ENCODE results near the gene P3H1.
A peak's percentile ranks its signal among the peaks of the same experiment; 100 is the strongest.
"Not testable (repeated sequence)": the region's sequence is repeated elsewhere in the genome, so short reads cannot be mapped to it uniquely, and the experiment has no call there.

Gene P3H1

GRCh38 chr1:42759114-42759513 lies 7.7 kb downstream of the P3H1 start:
- H3K27ac ChIP-seq, result no peak overlapping the region
- no peak for TF ChIP-seq CTCF (conservative IDR thresholded peaks at IDR 0.05)

- H3K27ac ChIP-seq, result no peak overlapping the region
- TF ChIP-seq CTCF (conservative IDR thresholded peaks at IDR 0.05), result no peak
These were observed 8.2 kb downstream of the P3H1 start for GRCh38 chr1:42758641-42759040.

DNA sequence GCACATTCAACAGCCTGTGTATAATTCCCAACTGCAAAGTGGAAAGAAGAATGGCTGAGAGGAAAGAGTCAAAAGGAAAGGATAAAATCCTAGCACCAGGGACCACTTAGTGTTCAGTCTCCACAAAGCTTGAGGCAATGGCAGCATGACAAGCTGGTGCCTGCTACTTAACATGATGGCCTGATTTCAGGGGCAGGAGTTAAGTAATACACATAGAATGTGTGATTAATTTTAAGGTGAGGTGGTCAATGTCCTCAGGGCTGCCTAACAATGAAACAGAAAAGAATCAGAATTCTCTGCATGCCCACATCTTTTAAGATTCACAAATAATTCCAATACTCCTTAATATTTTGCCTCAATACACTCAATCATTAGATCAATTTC lies 8.9 kb downstream of the P3H1 start:
- H3K27ac ChIP-seq, result no peak overlapping the region
- TF ChIP-seq CTCF (conservative IDR thresholded peaks at IDR 0.05), result no peak

- peak; percentile 83 for TF ChIP-seq CTCF (conservative IDR thresholded peaks at IDR 0.05)
- H3K27ac ChIP-seq, result no peak overlapping the region
These were observed 9.6 kb downstream of the P3H1 start for GRCh38 chr1:42756956-42757891.

- TF ChIP-seq CTCF (conservative IDR thresholded peaks at IDR 0.05), result no peak
- H3K27ac ChIP-seq, result no peak overlapping the region
These were observed 13.8 kb downstream of the P3H1 start for GRCh38 chr1:42753070-42753469.

- H3K27ac ChIP-seq, result no peak overlapping the region
- TF ChIP-seq CTCF (conservative IDR thresholded peaks at IDR 0.05), result no peak
These were observed 14.5 kb downstream of the P3H1 start for GRCh38 chr1:42752284-42752683.

DNA sequence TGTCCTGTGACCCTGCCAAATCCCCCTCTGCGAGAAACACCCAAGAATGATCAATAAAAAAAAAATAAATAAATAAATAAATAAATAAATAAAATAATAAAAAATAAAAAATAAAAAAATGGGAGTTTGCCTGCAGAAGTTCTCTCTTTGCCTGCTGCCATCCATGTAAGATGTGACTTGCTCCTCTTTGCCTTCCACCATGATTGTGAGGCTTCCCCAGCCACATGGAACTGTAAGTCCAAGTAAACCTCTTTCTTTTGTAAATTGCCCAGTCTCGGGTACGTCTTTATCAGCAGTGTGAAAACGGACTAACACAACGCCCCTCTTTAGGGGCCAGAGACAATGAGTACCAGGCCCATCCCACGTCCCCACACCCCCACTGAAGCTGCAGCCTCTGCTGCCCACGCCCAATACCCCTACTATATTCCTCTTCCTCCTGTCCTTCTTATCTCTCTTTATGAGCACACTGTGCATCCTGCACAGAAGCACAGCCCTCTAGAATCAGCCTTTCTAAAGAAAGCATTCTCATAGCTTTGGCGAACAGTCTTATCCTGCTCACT lies 15.2 kb downstream of the P3H1 start:
- not testable (repeated sequence) for H3K27ac ChIP-seq

DNA sequence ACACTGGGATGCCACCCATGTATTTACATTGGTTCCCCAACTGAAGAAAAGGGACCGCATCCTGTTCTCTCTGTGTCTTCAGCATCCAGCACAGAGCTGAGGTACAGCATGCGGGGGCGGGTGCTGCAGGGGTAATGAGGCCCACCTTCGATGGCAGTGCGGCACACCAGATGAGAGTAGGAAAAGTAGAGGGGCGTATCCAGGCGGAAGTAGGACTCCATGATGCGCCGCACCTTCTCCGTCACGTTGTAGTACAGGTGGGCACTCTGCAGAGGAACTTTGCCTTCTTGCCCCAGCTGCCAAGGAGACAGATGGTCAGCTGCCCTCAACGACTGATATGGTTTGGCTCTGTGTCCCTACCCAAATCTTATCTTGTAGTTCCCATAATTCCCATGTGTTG lies 16.8 kb downstream of the P3H1 start:
- no peak for TF ChIP-seq CTCF (conservative IDR thresholded peaks at IDR 0.05)
- H3K27ac ChIP-seq, result no peak overlapping the region
